ENCODE results near the gene GDPD2.
"Not testable (repeated sequence)": the region's sequence is repeated elsewhere in the genome, so short reads cannot be mapped to it uniquely, and the experiment has no call there.

Gene GDPD2, protein sequence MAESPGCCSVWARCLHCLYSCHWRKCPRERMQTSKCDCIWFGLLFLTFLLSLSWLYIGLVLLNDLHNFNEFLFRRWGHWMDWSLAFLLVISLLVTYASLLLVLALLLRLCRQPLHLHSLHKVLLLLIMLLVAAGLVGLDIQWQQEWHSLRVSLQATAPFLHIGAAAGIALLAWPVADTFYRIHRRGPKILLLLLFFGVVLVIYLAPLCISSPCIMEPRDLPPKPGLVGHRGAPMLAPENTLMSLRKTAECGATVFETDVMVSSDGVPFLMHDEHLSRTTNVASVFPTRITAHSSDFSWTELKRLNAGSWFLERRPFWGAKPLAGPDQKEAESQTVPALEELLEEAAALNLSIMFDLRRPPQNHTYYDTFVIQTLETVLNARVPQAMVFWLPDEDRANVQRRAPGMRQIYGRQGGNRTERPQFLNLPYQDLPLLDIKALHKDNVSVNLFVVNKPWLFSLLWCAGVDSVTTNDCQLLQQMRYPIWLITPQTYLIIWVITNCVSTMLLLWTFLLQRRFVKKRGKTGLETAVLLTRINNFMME

DNA sequence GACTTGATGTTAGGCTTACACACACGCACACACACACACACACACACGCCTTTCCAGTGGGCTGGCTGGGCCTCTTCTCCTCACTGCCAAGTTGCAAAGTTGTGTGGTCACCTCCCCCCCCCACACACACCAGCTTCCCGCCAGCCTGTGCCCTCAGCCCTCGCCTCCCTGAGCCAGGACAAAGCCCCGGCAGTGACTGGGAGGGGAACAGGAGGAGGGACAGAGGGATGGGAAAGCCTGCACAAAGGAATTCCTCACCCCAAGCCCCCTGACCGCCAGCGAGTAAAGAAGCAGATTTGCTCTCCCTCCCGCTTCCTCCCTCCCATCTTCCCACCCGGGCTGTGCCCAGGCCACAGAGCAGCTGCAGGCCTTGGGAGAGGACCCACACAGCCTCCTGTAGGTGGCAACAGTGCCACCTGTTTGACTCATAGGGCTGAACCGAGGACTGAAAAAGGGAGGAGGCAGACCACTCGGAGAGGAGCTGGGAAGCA, at the start of gene GDPD2:
Gene GDPD2, plus strand, starts transcription at position 464 of the 491 bp plus-strand sequence. CDS start 1,671 bp downstream, outside the sequence.
- DNase-seq (ENCODE audit: low spot score) = peak; percentile 49

DNA sequence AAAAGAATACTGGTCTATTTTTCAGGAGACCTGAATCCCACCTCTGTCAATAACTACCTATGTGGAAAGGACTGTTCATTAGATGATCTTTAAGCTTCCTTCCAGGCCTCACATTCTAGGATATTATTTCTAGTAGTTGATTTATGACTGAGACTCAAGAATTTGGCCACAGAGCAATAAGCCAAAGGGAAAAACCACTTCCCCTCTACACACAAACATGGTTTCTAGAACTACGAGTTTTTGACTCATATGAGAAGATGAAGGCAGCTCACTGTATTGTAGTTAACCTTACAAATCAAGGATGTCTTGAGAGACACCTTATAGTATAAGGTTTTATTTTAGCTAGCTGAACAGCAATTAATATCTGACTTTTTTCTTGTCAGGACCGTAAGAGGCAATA, 36.9 kb upstream of the GDPD2 start:
- no peak for DNase-seq (ENCODE audit: low spot score)

DNA sequence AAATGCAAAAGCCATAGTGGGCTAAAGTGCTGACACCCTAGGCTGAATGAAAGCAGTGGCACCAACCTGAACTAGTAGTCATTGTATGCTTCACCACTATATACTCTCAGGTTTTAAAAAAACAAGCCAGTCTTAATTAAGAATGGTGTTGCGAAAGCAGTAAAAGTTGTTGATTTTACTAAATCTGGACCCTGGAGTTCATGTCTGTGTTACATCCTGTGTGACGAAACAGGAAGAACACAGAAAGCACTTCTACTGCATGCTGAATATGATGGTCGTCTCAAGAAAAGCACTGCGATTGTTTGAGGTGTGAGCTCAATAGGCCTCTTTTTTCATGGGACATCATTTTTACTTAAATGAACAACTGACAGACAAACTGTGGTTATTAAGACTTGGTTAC, 24.2 kb upstream of the GDPD2 start:
- DNase-seq (ENCODE audit: low spot score) = no peak

DNA sequence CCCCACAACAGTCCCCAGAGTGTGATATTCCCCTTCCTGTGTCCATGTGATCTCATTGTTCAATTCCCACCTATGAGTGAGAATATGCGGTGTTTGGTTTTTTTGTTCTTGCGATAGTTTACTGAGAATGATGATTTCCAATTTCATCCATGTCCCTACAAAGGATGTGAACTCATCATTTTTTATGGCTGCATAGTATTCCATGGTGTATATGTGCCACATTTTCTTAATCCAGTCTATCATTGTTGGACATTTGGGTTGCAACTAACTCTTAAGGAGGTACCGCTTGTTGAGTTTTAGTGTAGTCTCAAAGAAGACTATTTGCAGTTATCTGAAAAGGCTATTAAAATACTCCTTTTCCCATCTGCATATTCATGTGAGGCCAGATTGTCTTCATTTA, 22.9 kb upstream of the GDPD2 start:
- not testable (repeated sequence) for DNase-seq (ENCODE audit: low spot score)

DNA sequence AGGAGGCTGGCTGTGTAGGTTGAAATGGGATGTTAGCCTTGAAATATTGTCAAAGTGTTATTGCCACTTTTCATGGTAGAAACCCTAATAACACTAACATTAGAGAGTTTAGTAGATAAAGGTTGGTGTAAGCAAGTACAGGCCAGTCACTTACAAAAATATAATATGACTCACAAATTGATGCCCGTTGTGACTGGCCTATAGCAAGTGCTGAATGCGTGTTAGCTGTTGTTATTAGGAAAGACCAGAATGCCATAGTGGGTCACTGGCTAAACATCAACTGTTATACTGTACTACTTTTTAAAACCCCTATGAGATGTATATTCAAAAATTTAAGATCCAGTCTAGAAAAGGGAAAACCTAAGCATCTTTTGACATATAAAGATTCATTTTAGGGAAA, 20.4 kb upstream of the GDPD2 start:
- no peak for DNase-seq (ENCODE audit: low spot score)

DNA sequence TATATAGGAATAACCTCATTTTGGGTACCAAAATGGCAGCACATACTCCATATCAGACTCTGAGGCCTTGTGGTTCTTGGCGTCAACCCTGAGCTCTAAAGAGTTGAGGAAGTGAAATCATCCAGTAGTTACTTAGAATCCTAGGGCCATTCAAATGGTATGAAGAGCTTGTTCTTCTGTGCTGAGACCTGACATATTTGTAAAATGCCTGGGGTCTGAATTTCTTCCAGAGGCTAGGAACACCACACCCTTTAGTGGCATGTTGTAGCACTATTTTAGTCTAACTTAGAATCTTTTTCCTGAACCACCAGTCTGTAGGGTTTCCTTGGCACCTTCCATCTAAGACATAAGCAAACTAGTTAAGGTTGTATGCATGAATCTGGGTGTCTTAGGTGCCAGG, 18.1 kb upstream of the GDPD2 start:
- no peak for DNase-seq (ENCODE audit: low spot score)

DNA sequence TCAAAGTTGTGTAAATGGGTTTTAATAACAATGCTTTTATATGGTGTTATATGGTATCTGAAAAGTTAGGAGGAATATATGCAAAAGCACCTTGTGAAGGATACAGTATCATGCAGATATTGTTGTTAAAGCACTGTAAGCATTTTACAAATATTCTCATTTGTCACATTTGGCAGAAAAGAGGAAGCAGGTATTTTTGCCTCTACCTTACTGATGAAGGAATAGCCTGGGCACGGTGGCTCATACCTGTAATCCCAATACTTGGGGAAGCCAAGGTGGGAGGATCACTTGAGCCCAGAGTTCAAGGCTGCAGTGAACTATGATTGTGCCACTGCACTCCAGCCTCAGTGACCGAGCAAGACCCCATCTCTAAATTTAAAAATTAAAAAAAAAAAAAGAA, 12.2 kb upstream of the GDPD2 start:
- no peak for DNase-seq (ENCODE audit: low spot score)

DNA sequence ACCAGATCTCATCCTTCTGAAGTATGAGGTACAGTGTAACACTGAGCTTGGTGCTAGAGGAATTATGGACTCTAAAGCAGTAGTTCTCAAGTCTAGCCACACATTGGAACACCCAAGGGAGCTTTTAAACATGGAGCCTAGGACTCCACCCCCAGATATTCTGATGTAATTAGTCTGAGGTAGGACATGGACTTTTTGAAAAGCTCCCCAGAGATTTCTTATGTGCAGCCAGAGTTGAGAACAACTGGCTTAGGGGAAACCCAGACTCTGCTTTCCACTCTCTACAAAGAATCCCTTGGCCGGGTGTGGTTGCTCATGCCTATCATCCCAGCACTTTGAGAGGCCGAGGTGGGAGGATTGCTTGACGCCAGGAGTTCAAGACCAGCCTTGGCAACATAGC, 11.6 kb upstream of the GDPD2 start:
- DNase-seq (ENCODE audit: low spot score) = no peak

DNA sequence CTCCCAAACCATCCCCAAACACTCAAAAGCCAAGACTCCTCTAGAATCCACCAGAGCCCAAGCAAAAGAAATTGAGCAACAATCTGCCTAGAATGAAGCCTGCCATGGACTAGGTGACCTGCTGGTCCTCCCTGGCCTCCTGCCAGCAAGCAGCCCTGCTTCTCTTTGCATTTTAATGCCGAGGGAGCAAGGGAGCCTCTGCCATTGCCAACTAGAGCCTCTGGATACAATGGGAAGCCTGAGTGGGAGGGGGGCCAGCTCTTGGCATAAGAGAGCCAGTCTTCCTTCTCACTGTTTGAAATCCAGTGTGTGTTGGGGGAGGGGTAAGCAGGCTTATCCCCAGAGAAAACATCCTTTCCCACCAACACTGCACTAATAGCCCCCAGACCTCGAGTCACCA, 1.5 kb upstream of the GDPD2 start:
- no peak for DNase-seq (ENCODE audit: low spot score)

DNA sequence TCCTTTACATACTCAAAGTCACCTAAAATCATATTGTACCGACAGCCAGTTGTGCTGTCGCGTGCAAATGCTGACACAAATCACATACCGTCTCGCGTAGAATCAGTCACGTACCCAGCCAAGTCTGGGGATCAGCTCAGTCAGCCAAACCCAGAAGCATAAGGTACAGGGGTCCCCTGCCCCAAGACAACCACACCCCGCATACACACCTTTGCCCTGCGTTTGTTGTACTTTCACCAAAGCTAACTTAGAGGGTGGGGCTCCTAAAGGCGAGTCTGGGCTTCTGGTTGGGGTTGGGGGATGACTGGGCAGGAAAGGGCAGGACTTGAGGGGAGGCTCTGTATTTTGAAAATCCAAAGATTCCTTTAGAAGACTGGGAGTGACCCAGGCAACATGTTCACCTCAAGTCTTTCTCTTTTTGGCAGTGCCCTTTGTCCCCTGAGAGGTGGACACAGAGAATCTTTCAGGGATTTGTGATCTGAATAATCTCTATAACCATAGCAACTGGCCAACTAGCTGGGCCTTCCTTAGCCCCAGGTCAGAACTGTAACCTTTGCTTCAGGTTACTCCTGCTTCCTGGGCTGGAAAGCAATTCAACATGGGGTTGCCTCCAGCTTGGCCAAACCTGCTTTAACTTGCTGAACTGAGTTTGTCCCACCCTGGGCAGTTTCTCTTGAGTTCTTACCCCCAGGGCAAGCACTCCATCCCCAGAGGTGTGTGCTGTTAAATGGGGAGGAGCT, 992 bp downstream of the GDPD2 start:
- DNase-seq (ENCODE audit: low spot score) = no peak

DNA sequence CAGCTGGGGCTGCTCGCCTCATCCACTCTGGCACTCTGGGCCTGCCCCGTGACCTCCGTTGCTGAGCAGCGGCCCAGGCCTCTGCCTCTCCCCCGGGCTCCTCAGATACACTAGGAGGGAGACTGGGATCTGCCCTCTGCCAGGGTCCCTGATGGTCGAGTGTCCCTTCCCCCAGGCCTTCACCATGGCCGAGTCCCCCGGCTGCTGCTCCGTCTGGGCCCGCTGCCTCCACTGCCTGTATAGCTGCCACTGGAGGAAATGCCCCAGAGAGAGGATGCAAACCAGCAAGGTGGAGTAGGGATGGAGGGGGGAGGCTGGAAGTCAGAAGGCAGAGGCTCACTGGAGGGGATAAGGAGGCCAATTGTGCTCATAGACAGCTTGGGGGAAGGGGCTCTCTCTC, 1.7 kb downstream of the GDPD2 start:
- no peak for DNase-seq (ENCODE audit: low spot score)

DNA sequence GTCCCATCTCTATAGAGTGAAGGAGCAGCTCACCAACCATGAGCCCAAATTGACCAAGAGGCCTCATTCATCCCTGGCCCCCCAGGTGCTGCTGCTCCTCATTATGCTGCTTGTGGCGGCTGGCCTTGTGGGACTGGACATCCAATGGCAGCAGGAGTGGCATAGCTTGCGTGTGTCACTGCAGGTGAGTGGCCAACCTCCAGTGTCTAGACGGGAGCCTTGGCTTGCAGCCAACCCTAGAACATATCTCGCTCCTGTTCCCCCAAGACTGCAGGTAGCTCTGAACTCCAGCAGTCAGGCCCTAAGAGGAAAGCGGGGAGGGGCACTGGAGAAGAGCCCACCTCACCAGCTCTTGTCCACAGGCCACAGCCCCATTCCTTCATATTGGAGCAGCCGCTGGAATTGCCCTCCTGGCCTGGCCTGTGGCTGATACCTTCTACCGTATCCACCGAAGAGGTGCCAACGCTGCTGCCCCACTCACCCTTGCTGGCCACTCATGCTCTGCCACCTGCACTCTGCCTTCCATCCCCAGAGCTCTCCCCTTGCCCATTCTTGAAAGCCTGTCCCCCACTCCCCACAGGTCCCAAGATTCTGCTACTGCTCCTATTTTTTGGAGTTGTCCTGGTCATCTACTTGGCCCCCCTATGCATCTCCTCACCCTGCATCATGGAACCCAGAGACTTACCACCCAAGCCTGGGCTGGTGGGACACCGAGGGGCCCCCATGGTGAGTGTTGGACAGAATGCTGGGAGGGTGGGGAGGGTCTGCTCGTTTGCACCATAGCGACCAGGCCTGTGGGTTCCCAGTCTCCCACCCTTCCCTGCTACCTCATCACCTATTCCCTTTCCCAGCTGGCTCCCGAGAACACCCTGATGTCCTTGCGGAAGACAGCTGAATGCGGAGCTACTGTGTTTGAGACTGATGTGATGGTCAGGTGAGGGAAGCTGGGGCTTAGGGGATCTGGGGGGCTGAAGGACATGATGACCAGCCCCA, 3.5 kb downstream of the GDPD2 start:
- no peak for DNase-seq (ENCODE audit: low spot score)

DNA sequence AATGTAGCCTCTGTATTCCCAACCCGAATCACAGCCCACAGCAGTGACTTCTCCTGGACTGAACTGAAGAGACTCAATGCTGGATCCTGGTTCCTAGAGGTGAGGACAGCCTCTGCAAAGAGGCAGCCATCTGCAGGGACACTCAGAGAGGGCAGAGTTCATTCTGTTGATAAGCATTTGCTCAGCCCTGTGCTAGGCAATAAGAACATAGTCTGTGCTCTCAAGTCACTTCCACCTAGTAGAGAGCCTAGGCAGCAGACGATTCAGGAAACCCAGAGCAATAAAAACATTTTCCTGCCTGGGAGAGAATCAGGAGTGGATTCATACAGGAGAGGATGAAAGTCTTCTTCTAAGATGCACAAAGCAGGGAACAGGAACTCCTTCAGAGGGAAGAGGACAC, 4.3 kb downstream of the GDPD2 start:
- no peak for DNase-seq (ENCODE audit: low spot score)

DNA sequence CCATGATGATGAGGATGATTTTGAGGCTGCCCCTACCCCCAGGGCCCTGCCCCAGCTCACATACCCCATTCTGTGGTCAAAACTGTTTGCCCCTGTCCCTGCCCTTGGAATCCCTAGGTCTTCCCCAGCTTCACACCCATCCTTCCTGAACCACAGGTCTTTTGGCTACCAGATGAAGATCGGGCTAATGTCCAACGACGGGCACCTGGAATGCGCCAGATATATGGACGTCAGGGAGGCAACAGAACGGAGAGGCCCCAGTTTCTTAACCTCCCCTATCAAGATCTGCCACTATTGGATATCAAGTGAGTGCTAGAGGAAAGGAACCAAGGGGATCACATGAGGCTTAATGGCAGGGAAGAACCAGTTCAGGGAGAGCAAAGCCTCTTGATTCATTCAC, 6.6 kb downstream of the GDPD2 start:
- no peak for DNase-seq (ENCODE audit: low spot score)

DNA sequence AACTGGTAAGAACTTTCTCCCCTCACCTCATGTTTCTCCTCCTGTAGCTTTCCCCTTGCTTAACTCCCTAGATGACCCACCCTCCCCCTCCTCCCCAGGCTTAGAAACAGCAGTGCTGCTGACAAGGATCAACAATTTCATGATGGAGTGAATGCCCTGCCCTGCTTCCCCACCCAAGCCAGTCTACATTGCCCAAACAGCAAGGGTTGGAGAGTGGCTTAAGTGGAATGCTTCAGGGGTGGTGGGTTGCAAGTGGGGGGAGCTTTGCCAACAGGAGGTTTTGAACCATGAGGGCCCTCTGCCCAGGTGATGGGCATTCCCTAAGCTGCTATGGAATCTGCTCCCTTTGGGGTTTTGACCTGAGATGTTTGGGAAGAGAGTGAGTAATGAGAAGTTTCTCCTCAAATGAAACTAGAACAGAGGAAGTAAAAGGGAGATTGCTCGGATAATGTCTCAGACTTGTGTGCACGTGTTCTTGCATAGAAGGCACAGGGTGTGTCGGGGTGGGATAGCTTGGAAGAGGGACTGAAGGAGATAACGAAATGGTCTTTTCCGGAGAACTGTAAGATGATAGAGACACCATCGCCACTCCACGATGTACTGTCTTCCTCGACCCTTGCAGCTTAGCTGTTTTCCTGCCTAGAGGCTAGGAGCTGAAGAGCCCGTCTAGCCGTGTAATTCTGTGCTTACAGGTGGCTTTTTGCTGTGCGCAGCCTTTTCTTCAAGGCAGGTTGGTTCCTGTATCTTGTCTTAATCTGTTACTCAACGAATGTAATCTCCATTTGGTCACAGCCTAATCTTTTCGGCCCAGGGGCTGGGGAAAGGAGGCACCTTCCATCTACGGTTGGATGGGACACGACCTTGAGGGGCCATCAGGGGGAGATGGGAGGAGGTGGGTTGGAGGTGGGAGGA, 10.1 kb downstream of the GDPD2 start:
- no peak for DNase-seq (ENCODE audit: low spot score)

DNA sequence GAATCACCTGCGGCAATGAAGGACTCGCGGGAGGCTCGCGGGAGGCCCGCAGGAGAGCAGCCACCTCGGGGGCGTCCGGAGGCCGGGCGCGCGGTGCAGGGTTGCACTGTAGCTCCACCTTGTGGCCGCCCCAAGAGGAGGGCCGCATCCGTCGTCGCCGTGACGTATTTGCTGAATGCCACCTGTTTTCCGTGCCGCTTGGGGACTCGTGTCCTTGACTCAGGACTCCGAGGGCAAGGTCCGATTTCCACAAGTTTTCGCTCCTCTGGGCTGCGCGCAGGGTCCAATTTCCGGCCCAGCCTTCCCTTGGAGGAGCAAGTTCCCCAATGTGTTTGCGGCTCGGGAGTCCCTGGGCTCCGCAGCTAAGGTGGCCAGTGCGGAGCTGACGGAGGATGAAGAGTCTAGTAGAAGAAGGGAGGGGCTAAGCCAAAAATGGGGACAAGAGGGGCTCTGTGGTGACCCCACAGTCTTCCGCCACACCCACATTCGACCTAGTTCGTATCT, 10.8 kb downstream of the GDPD2 start:
- DNase-seq (ENCODE audit: low spot score) = peak; percentile 69

DNA sequence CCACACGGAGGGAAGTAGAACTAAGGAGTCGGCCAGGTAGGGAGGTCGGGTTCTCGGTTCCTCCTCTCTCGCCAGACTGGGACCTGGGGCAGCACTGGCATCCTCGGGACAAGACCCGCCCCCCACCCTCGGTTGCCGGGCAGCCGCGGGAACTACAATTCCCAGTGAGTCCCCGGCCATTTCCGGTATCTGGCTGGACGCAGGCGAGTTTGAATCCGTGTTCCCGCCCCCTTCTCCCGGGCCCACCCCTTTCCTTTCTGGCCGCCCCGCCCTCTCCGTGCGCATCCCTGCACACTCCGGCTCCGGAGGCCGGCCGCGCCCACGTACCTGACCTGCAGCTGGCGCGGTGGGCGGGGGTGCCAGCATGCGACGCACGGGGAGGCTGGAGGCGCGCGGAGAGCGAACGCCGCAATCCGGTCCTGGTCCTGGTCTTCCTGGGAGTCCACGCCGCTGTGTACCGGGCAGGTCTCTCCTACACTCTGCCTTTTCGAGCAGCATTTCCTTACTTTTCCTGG, 11.3 kb downstream of the GDPD2 start:
- DNase-seq (ENCODE audit: low spot score) = peak; percentile 88

DNA sequence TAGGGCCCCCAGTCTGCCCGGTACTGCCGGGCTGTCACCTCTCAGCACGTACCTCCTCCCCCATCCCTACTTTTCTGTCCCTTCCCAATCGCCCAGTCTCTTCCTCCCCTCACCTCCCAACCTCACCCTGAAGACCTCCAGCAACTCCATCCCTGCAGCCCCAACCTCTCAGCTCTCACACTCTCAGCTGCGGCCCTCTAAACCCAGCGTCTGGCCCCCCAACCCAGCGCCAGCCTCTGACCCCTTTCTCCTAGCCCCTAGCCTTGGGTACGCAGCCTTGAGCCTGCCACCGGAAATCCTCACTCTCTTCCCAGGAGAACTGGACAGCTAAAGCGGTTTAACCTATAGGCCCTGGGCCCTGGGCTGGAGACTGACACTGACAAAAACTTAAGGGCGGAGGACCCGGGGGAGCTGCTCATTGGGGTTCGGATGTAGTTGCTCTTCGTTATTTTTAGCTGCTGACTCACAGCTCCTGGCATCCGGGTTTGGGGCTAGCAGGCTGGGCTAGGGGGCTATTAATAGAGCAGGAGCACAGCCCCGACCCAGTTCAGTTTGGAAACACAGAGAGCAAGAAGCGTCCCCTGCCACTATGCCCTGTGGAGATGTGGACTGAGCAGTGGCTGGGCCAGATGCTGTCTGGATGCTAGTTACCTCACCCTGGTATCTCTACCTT, 11.9 kb downstream of the GDPD2 start:
- DNase-seq (ENCODE audit: low spot score) = no peak

DNA sequence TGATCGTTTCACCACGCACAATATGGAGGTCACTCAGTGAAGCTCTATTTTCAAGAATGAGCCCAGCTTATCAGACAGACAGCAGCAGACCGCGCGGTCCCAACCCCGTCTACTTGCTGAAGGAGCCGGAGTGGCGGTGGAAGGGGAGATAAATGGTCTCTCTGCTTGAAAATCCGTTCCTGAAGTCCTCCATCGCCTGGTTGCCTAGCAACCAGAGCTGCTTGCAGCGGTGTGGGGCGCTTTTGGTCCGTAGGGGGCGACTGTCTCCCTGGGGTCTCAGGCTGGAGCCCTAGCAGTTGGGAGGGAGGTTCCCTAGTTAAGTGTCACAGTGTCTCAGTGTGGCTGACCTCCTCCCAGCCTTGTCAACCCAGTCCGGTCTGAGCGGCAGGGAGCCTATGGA, 13.2 kb downstream of the GDPD2 start:
- no peak for DNase-seq (ENCODE audit: low spot score)

DNA sequence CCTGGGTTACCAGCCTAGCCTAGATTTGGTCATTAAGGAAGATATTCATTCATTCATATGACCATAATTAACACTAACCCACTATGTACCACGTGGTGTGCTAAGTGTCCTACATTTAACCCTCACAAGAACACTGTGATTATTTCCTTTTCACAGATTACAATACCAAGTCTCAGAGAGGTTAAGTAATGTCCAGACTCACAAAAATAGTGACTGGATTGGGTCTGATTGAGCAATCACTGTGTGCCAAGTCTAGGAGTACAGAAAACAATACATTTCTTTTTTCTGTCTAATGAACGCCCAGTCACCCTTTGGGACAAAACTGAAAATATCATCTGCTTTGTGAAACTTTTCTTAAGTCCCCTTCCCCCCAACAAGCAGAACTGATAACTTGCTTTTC, 13.9 kb downstream of the GDPD2 start:
- DNase-seq (ENCODE audit: low spot score) = no peak

All from cerebellar cortex (tissue), 1 donor.